ENCODE measurements around the gene EXOC6B.

GRCh38 chr2:72581560-72582181, 244.2 kb downstream of the EXOC6B start:
- TF ChIP-seq, protein P1, sequence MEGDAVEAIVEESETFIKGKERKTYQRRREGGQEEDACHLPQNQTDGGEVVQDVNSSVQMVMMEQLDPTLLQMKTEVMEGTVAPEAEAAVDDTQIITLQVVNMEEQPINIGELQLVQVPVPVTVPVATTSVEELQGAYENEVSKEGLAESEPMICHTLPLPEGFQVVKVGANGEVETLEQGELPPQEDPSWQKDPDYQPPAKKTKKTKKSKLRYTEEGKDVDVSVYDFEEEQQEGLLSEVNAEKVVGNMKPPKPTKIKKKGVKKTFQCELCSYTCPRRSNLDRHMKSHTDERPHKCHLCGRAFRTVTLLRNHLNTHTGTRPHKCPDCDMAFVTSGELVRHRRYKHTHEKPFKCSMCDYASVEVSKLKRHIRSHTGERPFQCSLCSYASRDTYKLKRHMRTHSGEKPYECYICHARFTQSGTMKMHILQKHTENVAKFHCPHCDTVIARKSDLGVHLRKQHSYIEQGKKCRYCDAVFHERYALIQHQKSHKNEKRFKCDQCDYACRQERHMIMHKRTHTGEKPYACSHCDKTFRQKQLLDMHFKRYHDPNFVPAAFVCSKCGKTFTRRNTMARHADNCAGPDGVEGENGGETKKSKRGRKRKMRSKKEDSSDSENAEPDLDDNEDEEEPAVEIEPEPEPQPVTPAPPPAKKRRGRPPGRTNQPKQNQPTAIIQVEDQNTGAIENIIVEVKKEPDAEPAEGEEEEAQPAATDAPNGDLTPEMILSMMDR (IDR thresholded peaks at IDR 0.05; ENCODE audit: low read depth, low read length) = no peak
- no peak for TF ChIP-seq EZH2phosphoT487 (IDR thresholded peaks at IDR 0.05; ENCODE audit: low read depth)
